Nephron progenitor cell (in vitro differentiated cells): ENCODE data around the gene EN2.

ENCODE experiments used
- DNase-seq: peaks from one replicate; pipeline ENCODE4 v3.0.0; 2021
- H3K27ac Mint-ChIP-seq: 2 replicates; pipeline ENCODE4 v1.8.0; 2021; ENCODE audit warnings: mild to moderate bottlenecking, moderate library complexity, mixed read lengths
- H3K27me3 Mint-ChIP-seq: 2 replicates; pipeline ENCODE4 v1.8.0; 2021; ENCODE audit warnings: mild to moderate bottlenecking, low read depth, mixed read lengths; ENCODE audit not compliant: poor library complexity
- H3K36me3 Mint-ChIP-seq: 2 replicates; pipeline ENCODE4 v1.8.0; 2021; ENCODE audit warnings: low read depth, mixed read lengths
- H3K4me1 Mint-ChIP-seq: 2 replicates; pipeline ENCODE4 v1.8.0; 2021; ENCODE audit warnings: mixed read lengths
- H3K4me3 Mint-ChIP-seq: 2 replicates; pipeline ENCODE4 v1.8.0; 2021; ENCODE audit warnings: mild to moderate bottlenecking, moderate library complexity, mixed read lengths
- H3K9me3 Mint-ChIP-seq: 2 replicates; pipeline ENCODE4 v1.8.0; 2021; ENCODE audit warnings: mild to moderate bottlenecking, moderate library complexity, mixed read lengths
- CTCF ChIP-seq: fragments of 200-600 bp; sonication (generic); IDR thresholded peaks from 2 replicates; pipeline ENCODE4 v1.5.0; 2021; ENCODE audit warnings: antibody characterized with exemption

EN2 gene

GRCh38 chr7:155412416-155413253, 45.3 kb upstream of the EN2 start:
- peak; percentile 86 for TF ChIP-seq CTCF

GRCh38 chr7:155414547-155415492, 43.1 kb upstream of the EN2 start:
- H3K36me3 Mint-ChIP-seq = no peaks in the 10 kb centered on the region
- peaks cover 23% of the 10 kb centered on the region for H3K4me1 Mint-ChIP-seq
- DNase-seq = no peak
- H3K9me3 Mint-ChIP-seq = no peaks in the 10 kb centered on the region
- H3K27me3 Mint-ChIP-seq = peaks cover 45% of the 10 kb centered on the region
- H3K4me3 Mint-ChIP-seq = no peak overlapping the region
- H3K27ac Mint-ChIP-seq = no peak overlapping the region
- no peak for TF ChIP-seq CTCF

More at GRCh38 chr7:155412416-155413253, 45.3 kb upstream of the EN2 start:
- no peak overlapping the region for H3K27ac Mint-ChIP-seq
- H3K4me1 Mint-ChIP-seq = peaks cover 17% of the 10 kb centered on the region
- H3K36me3 Mint-ChIP-seq = no peaks in the 10 kb centered on the region
- H3K9me3 Mint-ChIP-seq = no peaks in the 10 kb centered on the region
- no peak overlapping the region for H3K4me3 Mint-ChIP-seq
- H3K27me3 Mint-ChIP-seq = peaks cover 52% of the 10 kb centered on the region
- peak; percentile 77 for DNase-seq

GRCh38 chr7:155416646-155417380, 41.1 kb upstream of the EN2 start:
- no peak overlapping the region for H3K4me3 Mint-ChIP-seq
- peaks cover 17% of the 10 kb centered on the region for H3K4me1 Mint-ChIP-seq
- no peak overlapping the region for H3K27ac Mint-ChIP-seq
- H3K36me3 Mint-ChIP-seq = no peaks in the 10 kb centered on the region
- DNase-seq = no peak
- TF ChIP-seq CTCF = no peak
- no peaks in the 10 kb centered on the region for H3K9me3 Mint-ChIP-seq
- peaks cover 31% of the 10 kb centered on the region for H3K27me3 Mint-ChIP-seq

GRCh38 chr7:155418304-155418703, 39.6 kb upstream of the EN2 start:
- H3K9me3 Mint-ChIP-seq = no peaks in the 10 kb centered on the region
- TF ChIP-seq CTCF = no peak
- H3K36me3 Mint-ChIP-seq = no peaks in the 10 kb centered on the region
- peaks cover 22% of the 10 kb centered on the region for H3K27me3 Mint-ChIP-seq
- H3K4me1 Mint-ChIP-seq = peaks cover 17% of the 10 kb centered on the region
- no peak overlapping the region for H3K27ac Mint-ChIP-seq
- no peak overlapping the region for H3K4me3 Mint-ChIP-seq
- no peak for DNase-seq

- no peaks in the 10 kb centered on the region for H3K36me3 Mint-ChIP-seq
- H3K27ac Mint-ChIP-seq = no peak overlapping the region
- no peak overlapping the region for H3K4me3 Mint-ChIP-seq
- DNase-seq = no peak
- peaks cover 17% of the 10 kb centered on the region for H3K4me1 Mint-ChIP-seq
- H3K9me3 Mint-ChIP-seq = no peaks in the 10 kb centered on the region
- H3K27me3 Mint-ChIP-seq = peaks cover 18% of the 10 kb centered on the region
- no peak for TF ChIP-seq CTCF
Observed at GRCh38 chr7:155418941-155419755, 38.8 kb upstream of the EN2 start.
